Measurements from ENCODE around the gene CYP4Z1.
"Not testable (repeated sequence)": the region's sequence is repeated elsewhere in the genome, so short reads cannot be mapped to it uniquely, and the experiment has no call there.

CYP4Z1 gene
- total RNA-seq, result 0 to 0.12 (median 0) reads per million in 18 experiments

DNA sequence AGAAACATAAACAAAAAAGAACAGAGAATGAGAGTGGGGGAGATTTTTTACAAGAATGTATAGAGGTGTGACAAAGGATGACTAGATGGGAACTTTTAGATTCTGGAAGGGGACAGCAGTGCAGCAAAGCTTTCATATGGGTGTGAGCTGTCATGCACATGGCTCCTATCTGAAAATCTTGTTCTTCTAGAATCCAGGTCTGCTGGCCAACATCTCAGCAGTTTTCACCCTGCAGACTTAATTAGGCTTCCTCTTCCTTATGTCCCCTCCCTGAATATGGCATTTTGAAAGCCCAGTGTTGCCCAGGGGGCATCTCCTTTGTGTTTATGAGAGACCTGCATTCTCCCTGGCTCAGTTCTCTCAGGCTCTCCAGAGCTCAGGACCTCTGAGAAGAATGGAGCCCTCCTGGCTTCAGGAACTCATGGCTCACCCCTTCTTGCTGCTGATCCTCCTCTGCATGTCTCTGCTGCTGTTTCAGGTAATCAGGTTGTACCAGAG, at the start of gene CYP4Z1:
CYP4Z1 (plus strand) TSS at position 135 of the 498 bp plus-strand sequence; CDS start at position 395, 260 bp downstream.
- DNase-seq, result no peak

- no peak for DNase-seq
These were observed 46.0 kb upstream of the CYP4Z1 start for GRCh38 chr1:47021070-47021469.

DNA sequence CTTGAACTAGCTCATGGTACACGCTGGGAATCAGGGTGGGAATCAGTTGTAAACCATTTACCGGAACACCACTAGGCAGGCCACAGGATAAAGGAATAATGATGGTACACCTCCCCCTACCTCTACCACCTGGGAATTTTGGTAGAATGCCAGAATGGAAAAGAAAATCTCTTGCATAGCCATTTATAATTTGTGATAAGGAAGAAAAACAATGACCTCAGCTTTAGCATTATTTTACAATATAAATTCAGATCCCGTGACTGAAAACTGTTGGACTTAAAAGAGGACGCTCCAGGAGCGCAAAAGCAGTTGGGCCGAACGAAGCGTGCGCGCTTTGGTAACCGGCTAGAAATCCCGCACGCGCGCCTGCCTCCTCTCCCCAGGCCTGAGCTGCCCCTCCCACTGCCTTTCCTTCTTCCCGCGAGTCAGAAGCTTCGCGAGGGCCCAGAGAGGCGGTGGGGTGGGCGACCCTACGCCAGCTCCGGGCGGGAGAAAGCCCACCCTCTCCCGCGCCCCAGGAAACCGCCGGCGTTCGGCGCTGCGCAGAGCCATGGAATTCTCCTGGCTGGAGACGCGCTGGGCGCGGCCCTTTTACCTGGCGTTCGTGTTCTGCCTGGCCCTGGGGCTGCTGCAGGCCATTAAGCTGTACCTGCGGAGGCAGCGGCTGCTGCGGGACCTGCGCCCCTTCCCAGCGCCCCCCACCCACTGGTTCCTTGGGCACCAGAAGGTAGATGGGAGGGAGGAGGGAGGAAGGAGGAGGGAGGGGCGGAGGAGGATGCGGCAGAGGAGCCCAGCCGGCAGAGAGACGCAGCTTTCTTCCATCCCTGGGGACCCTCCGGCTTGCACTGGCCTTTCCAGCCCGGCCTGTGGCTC, 43.5 kb upstream of the CYP4Z1 start, which contains the start of gene CYP4X1:
CYP4X1 (plus strand) TSS at position 402 of the 873 bp plus-strand sequence; CDS start at position 551, 149 bp downstream.
- DNase-seq, result no peak

DNA sequence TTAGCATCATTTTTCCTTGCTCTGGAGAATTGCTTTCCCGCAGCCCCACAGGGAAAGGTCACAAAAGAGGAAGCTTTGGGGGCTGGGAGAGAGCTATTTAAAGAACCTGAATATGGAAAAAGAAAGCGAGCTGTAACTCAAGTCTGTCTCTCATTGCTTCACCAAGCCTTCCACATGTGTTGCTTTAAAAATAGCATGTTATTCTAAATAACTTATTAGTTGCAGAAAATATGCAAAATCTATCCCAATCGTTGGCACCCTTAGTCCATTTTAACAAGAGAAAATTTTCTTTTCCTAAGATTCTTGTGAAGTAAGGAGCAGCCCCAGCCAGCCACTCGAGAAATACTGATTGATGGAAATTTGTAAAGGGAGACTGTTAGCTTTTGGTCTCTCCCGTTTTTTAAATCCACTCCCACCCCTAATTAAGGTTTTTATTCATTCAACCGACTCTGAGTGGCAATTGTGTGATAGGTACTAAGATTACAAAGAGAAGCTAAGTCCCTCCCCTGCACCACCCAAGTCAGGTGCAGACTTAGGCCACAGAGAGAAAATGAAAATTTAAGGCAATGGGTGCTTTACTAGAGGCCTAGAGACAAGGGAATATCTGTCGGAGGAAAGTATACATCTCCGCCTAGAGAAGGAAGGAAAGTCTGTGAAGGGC, 42.8 kb upstream of the CYP4Z1 start:
- no peak for DNase-seq

- DNase-seq, result no peak
These were observed 36.7 kb upstream of the CYP4Z1 start for GRCh38 chr1:47030170-47030805.

DNA sequence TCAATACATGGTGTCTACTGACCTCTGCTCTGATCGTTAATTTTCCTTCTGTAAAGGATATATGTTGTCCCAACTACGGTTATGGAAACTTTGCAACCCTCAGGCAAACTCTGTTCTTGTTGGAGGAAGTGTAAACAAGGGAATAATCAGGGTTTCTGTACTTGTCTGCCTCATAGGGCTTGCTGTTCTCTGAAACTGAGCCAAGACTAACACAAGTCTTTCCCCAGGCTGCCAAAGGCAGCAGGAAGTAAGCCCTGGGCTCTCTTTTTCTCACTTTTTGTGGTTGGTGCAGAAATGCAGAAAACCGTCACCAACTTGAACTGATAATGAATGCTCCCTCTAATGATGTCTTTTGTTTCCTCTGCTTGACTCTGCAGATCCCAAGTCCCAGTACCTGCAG, 36.0 kb upstream of the CYP4Z1 start:
- DNase-seq, result peak in 1 of 2 donors; percentile 22

DNA sequence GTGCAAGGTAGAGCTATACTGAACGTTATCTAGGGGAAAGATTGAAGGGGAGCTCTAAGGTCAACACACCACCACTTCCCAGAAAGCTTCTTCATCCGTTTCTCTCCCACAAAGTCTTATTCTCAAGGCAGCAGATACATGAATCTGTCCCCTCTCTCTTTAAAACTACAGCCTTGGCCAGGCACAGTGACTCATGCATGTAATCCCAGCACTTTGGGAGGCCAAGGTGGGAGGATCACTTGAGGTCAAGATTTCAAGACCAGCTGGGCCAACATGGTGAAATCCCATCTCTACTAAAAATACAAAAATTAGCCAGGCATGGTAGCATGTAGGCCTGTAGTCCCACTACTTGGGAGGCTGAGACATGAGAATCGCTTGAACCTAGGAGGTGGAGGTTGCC, 35.4 kb upstream of the CYP4Z1 start:
- no peak for DNase-seq

GRCh38 chr1:47036764-47037163, 30.3 kb upstream of the CYP4Z1 start:
- no peak for DNase-seq

DNA sequence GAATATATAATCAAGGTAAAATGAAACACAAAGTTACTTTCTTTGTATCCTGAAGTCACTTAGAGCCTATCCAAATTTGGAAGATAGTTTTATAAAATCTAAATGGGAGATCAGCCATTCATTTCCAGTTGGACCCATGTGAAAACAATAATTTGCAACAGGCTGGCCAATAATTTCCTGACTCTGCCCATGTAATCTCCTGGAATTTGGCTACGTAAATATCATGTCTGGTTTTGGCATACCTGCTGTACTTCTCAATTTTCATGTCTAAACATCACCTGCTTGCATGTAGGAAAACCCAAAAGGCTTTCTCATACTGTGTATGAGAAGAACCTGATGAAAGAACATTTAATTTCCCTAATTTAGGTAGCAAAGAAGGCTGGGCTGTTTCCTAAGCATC, 7.7 kb upstream of the CYP4Z1 start:
- no peak for DNase-seq

DNA sequence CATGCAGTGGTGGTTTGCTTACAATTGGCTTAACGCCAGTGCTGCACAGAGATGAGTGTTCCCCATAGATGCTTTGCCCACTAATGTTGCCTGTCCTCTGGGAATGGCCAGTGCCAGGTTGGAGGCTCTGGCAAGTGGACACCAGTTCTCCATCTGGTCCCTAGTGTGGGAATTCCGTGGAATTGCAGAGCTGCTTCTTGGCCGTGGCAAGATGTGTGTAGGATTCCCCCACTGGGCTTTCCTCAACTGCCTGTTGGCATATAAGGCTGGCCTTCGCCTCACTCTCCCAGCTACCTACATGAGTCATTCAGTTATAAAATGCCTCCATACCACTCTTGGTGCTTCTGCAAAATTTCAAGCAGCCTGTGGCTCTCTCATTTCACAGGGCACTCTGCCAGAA, 2.0 kb downstream of the CYP4Z1 start:
- DNase-seq, result not testable (repeated sequence)

- not testable (repeated sequence) for DNase-seq
These were observed 2.5 kb downstream of the CYP4Z1 start for GRCh38 chr1:47069509-47069908.

GRCh38 chr1:47089356-47089755, 22.3 kb downstream of the CYP4Z1 start:
- peak; percentile 33 to 39 for DNase-seq

GRCh38 chr1:47091476-47091875, 24.4 kb downstream of the CYP4Z1 start:
- not testable (repeated sequence) for DNase-seq

- DNase-seq, result no peak
These were observed 37.8 kb downstream of the CYP4Z1 start for GRCh38 chr1:47104816-47105215.

DNA sequence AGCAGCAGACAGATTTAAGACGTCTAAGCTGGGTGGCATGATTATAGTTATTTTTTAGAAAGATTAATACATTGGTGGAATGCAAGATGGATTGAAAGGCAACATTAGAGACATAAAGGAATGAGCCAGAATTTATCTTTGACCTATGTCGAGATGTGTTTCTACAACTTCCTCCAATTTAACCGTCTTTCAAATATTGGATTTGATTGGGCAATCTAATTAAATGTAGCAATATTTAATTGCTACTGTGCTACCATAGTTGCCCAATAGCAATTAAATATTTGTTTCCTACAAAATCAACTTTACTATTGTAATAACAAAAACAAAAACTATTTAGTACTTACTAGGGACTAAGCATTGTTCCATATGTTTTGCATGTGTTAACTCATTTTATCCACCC, 39.8 kb downstream of the CYP4Z1 start:
- no peak for DNase-seq

GRCh38 chr1:47107851-47108574, 41.0 kb downstream of the CYP4Z1 start:
- DNase-seq, result not testable (repeated sequence)

GRCh38 chr1:47109482-47109881, 42.5 kb downstream of the CYP4Z1 start:
- DNase-seq, result not testable (repeated sequence)

DNA sequence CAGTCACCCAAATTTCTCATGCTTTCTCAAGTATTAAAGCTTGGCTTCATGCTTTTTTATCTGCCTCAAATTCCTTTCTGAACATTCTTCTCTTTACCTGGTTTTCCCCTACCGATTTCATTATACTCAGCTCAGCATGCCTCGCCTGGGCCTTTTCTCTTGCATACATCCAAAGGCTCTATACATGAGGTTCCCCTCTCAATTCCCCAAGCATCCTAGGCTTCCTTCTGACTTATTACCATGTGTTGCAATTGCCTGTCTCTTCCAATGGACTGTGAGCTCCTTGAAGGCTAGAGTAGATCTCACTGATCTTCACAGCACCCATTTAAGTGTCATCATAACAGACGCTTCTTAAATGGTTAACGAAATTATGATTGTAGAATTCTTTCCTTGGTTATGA, 46.1 kb downstream of the CYP4Z1 start:
- DNase-seq, result no peak

DNA sequence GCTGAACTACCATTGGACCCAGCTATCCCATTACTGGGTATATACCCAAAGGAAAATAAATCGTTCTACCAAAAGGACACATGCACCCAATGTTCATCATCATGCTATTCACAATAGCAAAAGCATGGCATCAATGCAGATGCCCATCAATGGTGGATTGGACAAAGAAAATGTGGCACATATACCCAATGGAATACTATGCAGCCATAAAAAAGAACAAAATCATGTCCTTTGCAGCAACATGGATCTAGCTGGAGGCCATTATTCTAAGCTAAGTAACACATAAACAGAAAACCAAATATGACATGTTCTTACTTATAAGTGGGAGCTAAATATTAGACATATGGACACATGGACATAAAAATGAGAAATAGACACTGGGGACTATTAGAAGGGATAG, 54.0 kb downstream of the CYP4Z1 start:
- DNase-seq, result not testable (repeated sequence)

DNA sequence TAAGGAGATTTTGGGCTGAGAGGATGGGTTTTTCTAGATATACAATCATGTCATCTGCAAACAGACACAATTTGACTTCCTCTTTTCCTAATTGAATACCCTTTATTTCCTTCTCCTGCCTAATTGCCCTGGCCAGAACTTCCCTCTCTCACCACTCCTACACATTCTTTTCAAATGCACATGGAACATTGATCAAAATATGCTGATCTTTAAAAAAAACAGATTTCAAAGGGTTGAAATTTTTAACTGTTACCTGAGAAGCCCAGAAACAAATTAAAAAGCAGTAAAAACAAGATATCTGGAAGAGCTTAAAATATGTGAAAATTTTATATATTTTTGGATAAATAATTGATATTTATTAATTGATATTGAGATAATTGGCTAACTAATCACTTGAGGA, 57.8 kb downstream of the CYP4Z1 start:
- DNase-seq, result not testable (repeated sequence)

DNA sequence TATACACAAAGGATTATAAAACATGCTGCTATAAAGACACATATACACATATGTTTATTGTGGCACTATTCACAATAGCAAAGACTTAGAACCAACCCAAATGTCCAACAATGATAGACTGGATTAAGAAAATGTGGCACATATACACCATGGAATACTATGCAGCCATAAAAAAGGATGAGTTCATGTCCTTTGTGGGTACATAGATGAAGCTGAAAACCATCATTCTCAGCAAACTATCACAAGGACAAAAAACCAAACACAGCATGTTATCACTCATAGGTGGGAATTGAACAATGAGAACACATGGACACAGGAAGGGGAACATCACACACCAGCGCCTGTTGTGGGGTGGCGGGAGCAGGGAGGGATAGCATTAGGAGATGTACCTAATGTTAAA, 60.0 kb downstream of the CYP4Z1 start:
- not testable (repeated sequence) for DNase-seq

DNA sequence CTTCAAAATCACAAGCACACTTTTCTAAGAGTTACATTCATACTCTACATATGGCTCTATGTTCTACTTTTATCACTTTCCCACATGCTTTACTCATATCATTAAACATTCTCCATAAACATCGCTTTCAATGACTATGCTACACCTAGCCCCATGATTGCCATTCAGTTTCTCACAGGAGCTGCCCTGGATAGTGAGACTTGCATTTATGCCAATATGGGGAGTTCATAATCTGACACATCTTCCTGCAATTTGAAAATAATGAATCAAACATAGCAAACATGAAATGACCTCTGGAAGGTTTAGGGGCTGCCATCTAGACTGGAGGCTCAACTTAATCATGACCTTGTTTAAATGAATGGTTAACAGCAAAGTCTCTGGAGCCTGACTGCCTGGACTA, 61.2 kb downstream of the CYP4Z1 start:
- no peak for DNase-seq
